GM12875 (cell line): ENCODE measurements around the gene PUDP.
"Not testable (repeated sequence)": the region's sequence is repeated elsewhere in the genome, so short reads cannot be mapped to it uniquely, and the experiment has no call there.

Experiments
- H3K4me3 ChIP-seq: one replicate; pipeline ENCODE4 v1.5.1; 2011; ENCODE audit warnings: low read depth, low read length, control low read depth
- TF ChIP-seq, protein P1 (sequence below): IDR thresholded peaks from 2 replicates; pipeline ENCODE4 v1.5.1; 2011; ENCODE audit warnings: low read depth, mild to moderate bottlenecking, control low read depth, inconsistent platforms, low read length, moderate library complexity, borderline replicate concordance; ENCODE audit not compliant: insufficient read depth

Gene PUDP

DNA sequence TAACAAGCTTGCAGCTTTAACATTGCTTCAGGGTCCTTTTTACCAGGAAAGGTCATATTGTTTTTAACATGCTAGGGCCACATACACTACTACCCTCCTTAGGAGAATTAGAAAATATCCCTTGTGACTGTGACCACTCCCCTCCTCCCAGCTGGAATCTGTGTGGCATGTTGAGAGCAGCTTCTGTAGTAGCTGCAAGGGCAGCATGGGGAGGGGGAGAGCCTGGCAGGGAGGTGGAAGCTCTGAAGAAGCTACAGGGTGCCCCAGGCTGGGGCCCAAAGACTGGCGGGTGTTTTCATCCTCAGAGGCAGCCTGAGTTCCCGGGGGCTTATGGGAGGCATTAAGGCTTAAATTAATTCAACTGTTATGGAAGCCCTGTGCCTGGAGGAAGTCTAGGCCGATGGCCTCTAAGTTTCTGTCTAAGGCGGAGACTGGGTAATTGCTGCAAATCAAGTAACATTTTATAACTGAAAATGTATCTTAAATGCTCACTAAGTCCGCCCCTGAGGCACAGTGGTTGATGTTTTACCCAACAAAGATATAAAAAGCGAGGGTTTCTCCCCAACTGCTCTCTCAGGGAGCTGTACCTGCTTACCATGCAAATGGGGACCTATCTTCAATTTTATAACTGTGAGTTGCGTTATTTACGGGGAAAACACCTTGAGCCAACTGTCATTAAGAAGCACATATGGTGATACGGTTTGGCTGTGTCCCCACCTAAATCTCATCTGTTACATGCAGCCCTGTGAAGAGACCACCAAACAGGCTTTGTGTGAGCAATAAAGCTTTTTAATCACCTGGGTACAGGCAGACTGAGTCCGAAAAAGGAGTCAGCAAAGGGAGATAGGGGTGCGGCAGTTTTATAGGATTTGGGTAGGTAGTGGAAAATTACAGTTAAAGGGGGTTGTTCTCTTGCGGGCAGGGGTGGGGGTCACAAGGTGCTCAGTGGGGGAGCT is 37.8 kb downstream of the PUDP start:
- H3K4me3 ChIP-seq = no peak overlapping the region
- TF ChIP-seq, protein P1, sequence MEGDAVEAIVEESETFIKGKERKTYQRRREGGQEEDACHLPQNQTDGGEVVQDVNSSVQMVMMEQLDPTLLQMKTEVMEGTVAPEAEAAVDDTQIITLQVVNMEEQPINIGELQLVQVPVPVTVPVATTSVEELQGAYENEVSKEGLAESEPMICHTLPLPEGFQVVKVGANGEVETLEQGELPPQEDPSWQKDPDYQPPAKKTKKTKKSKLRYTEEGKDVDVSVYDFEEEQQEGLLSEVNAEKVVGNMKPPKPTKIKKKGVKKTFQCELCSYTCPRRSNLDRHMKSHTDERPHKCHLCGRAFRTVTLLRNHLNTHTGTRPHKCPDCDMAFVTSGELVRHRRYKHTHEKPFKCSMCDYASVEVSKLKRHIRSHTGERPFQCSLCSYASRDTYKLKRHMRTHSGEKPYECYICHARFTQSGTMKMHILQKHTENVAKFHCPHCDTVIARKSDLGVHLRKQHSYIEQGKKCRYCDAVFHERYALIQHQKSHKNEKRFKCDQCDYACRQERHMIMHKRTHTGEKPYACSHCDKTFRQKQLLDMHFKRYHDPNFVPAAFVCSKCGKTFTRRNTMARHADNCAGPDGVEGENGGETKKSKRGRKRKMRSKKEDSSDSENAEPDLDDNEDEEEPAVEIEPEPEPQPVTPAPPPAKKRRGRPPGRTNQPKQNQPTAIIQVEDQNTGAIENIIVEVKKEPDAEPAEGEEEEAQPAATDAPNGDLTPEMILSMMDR = no peak

DNA sequence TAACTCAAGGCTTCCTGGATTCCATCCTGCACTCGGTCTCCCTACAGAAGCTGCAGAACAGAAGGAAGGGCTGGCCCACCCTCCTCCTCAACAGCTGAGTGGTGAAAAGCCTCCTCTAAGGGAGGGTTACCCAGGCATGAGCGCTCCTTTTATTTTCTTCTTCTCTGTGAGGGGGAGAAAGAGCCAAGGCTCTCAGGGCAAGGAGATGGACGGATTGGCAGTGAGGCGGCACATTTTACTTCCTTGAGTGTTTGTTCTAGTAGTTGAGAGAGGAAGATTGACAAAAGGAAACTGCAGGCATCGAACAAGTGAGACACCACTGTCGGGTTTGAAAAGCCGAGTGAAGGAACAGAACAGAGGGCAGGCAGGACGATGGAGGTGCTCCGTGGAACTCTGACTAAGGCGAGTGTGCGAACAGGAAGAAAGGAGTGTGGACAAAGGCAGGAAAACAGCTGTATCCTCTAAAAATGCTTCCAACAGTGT is 38.9 kb downstream of the PUDP start:
- no peak overlapping the region for H3K4me3 ChIP-seq

DNA sequence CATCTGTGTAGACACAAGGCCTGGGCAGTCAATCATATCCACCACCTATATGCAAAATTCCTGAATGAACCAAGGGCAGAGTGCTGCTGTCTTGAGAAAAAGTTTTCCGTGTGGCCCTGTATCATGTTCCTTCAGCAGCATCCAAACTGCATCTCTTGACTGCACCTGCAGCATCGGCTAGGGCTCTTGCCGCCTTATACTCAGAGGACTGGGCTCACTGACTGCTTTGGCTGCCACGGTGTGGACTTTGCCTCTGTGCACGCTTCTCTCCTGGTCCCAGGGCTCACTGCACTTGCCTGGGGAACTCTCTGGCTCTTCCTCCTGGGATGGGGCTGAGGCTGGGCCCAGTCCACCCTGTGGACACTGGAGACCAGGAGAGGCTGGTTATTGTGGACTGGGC is 39.9 kb downstream of the PUDP start:
- TF ChIP-seq, protein P1 = no peak
- no peak overlapping the region for H3K4me3 ChIP-seq

More for the DNA sequence above, 38.9 kb downstream of the PUDP start:
- TF ChIP-seq, protein P1 = no peak

DNA sequence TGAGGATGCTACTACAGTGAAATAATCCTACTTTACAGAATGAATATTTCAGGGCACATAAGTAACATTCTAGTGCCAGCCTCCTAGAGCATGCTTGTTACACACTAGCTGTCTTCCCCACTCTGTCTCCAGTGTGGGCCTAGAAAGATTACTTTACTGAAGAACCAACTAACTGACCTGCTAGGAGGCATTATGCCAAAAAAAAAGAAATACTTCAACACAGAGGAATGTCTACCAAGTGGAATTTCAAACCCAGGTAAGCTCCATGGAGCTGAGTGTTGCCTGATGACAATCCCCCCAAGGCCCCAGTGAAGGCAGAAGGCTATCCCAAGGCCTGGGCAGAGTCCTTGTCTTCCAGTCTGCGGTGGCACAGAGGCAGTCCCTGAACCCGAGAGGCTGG is 41.3 kb downstream of the PUDP start:
- TF ChIP-seq, protein P1 = no peak
- no peak overlapping the region for H3K4me3 ChIP-seq

DNA sequence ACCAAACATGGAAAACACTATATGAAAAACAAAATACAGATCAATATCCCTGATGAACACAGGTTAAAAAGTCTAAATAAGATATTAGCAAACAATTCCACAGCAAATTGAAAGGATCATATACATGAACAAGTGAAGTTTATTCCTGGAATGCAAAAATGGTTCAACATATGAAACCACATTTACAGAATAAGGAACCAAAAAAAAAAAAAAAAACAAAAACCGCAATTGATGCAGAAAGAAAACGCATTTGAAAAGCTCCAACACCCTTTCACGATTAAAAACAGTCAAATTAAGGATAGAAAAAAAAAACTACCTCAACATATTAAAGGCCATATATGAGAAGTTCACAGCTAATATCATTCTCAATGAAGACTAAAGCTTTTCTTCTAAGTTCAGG is 45.8 kb downstream of the PUDP start:
- TF ChIP-seq, protein P1 = no peak

DNA sequence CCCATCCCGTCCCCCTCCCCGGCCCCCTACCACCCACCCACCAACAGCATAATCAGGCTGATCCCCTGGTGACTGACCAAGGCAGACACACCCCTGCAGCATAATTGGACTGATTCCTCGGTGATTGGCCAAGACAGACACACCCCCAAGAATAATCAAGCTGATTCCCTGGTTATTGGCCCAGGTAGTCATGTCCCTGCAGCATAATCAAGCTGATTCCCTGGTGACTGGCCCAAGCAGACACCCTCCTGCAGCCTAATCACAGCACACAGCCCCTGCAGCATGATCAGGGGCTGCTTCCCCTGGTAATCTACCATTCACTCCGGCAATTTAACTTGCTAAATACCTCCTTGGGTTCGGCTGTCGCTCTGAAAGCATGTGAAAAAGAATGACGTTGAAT is 47.9 kb downstream of the PUDP start:
- no peak overlapping the region for H3K4me3 ChIP-seq
- TF ChIP-seq, protein P1 = no peak

More for the DNA sequence above, 45.8 kb downstream of the PUDP start:
- H3K4me3 ChIP-seq = no peak overlapping the region

DNA sequence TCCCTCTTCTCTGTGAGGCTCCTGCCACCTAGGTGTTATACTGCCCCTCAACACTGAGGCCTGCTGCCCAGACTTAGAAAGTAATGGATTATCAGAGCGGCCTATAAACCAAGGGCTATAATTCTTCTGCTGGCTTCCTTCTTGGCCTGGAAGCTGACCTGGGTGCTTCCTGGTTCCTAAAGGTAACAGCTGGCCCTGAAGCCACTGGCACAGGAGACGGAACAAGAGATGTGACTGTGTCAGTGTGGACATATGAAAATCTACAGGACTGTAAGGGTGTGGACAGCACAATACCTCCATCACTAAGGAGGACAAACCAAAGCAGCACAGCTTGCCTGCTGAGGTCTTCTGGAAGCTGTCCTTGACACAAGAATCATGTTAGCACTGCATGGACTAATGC is 52.3 kb downstream of the PUDP start:
- not testable (repeated sequence) for H3K4me3 ChIP-seq

DNA sequence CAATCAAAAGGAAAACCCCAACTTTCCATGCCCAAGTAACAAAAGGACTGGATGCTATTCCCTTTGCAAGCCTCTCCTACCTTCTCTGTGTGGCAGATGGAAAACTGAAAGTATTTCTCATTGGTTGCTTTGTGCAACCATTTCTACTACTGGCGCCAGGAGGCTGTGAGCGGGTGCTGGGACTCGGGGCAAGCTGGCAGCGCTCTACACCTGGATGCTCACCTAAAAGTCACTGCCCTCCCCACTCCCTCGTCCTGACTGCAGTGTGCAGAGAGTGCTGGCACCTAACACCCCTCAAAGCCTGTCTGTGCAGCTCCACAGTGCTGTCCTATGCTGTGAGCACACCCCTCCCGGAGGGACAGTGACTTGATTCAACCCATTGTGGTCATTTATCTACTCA is 54.6 kb downstream of the PUDP start:
- H3K4me3 ChIP-seq = no peak overlapping the region
- TF ChIP-seq, protein P1 = no peak
